NCI-H2227 (cell line): Measurements from ENCODE around the gene FBN2.
"Not testable (repeated sequence)": the region's sequence is repeated elsewhere in the genome, so short reads cannot be mapped to it uniquely, and the experiment has no call there.

Experiments
- DNase-seq: peaks from one replicate; lab custom pipeline; 2025; ENCODE audit not compliant: unreplicated experiment; lab: John Stamatoyannopoulos, UW

Gene FBN2

DNA sequence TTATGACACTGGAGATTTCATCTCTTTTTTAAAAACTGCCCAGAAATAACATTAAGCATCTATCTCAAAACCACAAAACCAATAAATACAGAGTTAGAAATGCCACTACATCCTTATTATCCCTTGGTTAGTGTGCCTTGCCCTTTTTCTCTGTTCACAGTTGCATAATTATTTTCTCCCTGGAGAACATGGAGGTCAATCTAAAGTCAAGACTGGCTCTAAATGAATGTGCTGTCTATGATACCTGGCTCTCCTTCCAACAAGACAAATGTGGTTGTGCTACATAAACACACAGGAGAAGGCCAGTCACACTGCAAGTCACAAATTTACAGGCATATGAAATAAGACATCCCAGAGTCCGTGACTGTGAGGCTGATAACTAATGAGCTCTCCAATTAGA, 2.8 kb downstream of the FBN2 start:
- DNase-seq = no peak

DNA sequence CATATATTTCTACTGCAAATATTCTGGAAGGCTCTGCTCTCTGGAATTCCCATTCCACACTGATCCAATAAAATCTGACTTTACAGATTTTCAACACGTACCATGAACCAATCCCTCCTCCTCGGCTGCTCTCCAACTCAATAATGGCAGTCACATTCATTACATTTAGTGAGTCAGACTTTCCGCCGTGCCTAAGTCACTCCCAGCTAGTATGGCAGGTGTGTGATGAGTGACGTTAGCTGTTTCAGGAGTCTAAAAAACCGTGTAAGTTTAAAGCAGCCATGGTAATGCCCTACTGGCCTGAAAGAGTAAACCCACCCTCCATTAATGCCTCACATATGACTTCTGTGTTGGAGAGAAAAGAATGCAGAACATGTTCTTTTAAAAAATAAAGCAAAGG, 3.3 kb downstream of the FBN2 start:
- no peak for DNase-seq

DNA sequence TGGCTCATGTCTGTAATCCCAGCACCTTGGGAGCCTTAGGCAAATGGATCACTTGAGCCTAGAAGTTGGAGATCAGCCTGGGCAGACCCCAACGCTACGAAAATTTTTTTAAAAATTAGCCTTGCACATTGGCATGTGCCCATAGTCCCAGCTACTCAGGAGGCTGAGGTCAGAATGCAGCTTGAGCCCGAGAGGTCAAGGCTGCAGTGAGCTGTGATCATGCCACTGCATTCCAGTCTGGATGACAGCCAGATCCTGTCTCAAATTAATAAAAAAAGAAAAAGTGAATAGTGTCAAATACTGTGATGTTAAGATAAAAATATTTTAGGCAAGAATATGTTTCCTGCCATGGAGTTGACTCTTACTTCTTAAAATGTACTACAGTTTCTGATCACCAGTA, 5.3 kb downstream of the FBN2 start:
- no peak for DNase-seq

DNA sequence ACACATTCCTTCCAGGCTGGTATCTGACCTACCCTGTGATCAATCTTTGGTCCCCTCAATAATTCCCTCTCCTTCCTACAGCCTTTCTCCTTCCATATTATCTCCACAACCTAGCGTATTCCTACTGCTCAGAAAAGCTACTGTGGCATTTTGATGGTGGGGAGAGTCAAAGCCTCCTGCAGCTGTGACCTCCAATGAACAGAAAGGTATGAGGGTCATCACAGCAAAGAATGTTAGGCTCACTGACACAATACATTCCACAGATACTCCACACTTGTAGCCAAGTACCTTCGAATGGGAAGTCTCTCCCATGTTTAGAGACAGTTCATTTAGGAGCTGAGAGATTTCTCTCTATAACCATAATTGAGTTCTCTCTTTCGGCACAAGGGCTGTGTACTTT, 5.9 kb downstream of the FBN2 start:
- no peak for DNase-seq

DNA sequence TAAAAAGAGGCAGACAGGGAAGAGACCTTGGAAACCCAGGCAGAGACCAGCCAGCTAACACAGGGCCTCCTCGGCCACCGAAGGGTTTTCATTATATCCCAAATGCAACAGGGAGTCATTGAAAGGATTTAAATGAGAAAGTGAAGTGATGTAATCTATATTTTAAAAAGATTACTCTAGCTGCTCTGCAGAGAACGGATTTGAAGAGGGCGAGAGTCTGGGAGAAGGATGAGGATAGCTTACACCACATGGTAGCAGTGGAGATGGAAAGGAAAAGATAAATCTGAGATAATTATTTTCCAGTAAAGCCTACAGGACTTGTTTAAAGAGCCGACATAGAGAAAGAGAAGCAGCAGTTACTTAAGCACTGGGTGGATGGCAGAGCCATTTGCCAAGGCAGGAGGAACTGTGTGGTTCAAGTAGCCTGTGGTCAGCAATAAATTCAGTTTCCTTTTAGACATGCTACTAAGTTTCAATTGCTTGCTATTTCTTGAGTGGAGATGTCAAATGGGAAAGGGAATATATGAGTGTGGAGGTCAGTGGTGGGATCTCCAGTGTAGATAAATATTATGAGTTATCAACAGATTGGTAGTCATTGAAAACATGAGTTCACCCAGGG, 9.3 kb downstream of the FBN2 start:
- DNase-seq = no peak

DNA sequence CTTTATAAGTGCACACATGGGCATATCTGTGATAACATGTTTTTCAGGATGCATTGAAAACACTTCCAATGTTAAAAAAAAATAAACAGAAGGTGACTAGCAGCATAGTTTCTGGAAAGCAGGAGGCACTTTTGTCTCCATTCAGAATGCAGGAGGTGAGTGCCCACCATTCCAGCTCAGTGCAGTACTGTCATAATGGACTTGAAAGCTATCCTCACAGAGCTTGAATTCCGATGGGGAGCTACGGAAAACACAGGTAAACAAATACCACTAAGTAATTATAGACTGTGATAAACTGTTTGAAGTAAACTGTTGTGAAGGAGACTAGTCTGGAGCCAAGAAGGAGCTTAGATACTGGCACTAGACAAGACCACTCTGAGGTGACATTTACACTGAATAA, 9.9 kb downstream of the FBN2 start:
- DNase-seq = no peak

DNA sequence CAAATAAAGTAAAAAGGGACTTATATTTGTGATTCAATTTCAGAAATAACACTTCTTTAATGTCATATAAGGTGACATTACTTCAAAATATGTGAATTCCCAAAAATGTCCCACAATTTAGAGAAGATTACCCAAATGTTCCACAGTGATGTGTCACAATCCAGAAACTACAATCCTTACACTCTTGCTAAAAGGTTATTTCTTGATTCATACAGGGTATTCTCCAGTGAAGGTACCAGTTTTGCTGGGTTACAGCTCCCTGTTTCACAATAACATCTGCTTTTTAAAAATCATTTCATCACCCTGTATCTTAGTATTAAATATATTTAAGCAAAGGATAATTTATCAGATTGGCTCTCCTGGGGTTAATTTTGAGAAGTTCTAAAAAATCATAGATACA, 11.0 kb downstream of the FBN2 start:
- DNase-seq = no peak

DNA sequence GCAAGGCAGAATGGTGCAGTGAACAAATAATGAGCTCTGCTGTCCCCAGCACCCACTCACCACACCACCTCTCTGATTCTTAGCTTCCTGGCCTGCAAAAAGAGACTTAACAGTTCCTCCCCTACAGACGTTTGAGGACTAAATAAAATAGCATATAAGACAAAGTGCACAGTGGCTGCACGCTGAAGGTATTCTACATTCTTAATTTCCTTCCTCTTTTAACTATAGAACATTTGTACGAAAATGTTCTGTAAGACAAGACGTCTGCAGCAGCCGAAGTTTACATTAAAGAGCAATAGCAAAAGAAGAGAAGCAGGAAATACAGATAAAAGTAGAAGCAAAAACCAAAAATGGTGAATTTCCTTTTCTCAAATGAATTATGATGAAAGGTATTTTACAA, 15.7 kb downstream of the FBN2 start:
- DNase-seq = no peak

DNA sequence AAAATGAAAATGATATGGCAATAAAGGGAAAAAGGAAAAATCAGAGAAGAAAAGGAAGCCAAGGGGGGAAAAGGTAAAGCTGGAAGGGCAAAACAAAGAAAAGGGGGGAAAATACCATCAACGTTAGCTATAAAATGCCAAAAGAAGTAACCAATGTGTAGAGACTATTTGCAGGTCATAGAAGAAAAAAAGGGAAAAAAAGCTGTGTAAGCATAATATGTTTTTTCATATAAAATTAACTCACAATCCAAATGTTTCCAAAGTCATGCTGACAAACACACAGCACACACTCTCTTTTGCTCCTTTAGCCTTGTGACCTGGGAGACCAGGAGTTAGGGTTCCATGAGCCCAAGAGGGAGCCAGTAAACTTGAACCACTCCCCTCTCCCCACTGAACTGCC, 18.2 kb downstream of the FBN2 start:
- DNase-seq = no peak

DNA sequence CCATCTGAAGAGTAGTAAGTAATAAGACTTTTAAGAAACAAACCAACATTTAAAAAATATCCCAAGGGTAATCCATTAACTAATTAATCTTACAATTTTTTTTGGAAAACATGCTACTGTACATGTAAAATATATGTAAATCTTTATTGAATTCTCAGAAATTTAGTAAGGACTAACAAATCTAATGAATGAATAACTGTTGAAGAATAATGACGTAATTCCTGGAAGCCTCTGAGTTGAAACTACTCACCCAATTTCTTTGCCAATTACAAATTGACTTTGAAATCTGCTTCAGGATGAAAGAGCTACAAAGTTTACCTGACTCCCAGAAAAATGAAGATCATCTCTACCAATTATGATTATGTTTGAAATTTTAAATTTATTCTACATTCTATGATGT, 21.1 kb downstream of the FBN2 start:
- no peak for DNase-seq

DNA sequence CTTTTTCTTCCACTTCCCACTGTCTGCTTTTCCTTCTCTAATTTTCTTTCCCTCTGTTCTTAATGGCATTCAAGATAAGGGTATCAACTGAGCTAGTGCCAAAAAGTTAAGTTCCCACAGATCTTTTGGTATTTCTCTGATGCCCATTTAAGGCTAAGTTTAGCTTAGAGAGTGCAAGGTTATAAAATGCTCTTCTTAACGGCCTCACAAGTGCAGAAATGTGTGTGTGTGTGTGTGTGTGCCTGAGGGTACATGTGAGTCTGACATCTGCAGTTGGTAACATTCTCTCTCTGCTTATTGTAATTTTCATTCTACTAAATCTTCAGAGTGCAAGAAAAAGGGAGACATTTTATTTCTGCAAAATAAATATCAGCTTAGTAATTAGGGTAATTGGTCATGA, 24.2 kb downstream of the FBN2 start:
- DNase-seq = no peak

DNA sequence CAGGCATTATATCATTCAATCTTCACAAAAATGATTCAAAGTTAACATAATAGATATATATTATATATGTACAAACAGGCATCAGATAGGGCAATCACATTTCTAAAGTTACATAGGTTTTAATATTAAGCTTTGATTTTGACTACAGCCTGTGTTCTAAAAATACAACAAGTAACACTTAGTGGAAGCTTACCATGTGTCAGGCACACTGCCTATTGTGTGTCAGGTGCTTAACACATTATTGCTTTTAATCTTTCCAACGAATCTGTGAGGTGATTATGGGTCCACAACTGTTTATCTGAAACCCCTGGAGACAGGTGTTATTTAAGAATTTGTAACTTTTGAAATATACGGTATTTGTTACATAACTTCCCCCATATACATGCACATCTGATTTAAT, 25.2 kb downstream of the FBN2 start:
- no peak for DNase-seq

DNA sequence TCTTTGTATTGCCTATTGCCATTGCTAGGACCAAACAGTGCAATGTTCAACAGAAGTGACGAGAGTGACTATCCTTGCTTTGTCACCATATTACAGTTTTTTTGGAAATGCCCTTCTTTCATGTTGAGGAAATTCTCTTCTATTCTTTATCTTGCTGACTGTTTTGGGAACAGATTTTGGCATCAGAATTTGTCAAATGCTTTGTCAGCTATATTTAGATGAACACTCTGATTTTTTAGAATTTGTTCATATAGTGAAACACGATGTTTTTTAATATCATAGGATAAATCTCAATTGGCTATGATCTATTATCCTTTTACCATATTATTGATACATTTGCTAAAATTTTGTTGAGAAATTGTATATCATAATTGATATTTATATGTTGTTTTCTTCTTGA, 31.4 kb downstream of the FBN2 start:
- no peak for DNase-seq

DNA sequence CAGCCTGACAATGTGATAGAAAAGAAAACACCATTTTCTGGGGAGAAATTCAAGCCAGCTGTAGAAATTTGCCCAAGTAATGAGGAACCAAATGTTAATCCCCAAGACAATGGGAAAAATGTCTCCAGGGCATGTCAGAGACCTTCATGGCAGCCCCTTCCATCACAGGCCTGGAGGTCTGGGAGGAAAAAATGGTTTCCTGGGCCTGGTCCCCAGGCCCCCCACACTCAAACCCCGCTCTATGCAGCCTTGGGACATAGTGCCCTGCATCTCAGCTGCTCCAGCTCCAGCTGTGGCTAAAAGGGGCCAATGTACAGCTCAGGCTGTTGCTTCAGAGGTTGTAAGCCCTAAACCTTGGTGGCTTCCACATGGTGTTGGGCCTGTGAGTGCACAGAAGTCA, 34.3 kb downstream of the FBN2 start:
- not testable (repeated sequence) for DNase-seq

DNA sequence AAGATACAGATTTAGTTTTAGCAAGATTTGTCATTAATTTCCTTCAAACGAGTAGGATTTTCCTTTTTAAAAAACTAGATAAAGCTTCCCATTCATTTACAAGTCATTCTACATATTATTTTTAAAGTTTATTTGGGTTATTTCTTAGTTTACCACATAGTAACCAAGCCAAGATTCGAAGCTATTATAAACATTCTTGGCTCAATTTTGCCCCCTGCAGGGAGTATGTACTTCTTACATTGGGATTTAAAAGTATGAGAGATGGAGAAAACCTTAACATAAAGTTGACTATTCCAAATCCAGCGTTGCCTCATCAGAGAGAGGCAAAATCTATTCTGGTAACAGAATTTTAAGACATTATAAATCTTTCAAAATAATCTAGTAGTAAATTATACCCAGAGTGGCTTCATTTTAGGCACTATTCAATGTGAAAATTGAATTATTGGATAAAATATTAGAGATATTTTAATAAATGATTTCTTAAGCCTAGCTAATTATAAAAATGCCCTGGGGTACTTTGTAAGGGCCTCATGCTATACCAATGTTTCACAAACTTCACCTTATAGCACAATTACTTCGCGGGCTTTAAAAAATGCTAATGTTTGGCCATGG, 39.1 kb downstream of the FBN2 start:
- DNase-seq = no peak

DNA sequence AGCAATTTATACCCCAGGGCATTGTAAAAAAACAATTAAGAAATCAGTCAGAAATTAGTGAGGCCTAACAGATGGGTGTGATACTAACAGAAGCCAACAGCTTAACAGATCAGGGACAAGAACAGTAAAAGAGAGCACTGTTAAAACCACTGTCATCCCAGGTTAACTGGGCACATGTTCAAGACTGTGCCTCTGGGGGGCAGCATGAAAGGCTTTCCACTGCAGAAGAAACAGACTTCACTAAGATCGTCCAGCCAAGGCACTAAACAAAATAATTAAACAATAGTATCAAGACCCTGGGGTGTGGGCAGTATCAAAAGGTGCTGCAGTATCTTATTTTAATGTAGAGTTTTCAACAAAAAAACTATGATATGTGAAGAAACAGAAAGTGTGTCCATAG, 43.5 kb downstream of the FBN2 start:
- no peak for DNase-seq

DNA sequence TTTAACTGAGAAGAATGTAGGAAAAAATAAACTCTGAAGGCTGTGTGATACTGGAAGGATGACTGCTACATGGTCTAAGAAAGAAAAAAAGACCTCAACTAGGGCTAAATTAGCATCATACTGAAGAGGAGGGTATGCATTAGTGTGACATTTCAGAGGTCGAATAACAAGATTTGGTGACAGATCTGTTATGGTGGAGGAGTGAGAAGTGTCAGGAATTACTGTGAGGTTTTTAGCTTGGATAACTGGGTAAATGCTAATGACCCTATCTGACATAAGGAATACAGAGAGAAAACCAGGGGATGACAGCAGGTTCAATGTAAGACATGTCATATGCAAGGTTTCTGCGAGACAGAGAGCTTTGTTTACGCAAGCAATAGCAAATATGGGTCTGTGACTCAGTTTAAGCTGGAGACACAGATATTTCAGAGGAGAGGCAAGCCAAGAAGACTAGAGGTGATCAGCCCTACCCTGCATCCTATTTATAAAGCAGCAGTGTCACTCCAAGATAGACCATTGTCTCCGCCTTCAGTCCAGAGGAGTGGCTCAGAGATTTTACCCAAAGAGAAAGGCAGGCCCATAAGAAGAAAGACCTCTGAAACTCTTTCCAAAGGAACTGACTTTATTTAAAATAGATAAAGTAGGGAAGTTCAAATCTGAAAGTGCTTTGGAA, 44.3 kb downstream of the FBN2 start:
- no peak for DNase-seq

DNA sequence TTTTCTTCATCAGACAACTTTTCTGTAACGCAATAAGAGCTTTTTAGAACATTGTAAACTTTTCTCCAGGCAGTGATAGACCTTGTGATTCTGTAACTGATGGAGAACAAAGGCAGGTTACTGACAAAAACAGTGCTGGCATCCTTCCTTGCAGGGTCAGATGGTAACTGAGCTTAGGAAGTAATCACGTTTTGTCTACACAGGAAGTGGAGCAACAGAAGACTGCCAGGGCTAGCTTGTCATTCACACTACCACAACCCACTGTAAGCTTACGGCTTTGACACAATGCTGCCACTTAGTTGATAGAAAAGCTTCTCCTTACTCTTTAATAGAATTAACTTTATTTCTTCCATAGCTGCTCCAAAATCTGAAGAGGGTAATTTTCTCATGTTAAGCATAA, 46.8 kb downstream of the FBN2 start:
- no peak for DNase-seq

DNA sequence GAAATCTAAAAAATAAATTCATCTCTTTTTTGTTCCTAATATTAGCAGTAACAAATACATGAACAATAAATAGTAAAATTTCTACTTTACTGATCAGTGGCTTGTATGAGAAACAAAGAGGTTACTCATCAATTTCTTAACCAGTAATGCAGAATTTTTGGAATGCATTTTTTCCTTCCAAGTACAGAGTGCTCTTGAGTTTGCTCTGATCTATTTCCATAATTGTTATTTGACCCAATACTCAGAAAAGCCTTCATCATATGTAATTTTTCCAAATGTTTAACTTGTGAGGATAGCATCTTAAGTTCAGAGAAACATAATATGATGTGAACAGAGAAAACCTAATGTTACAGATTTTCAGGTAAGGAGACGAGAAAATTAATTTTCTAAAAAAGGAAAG, 47.3 kb downstream of the FBN2 start:
- no peak for DNase-seq

DNA sequence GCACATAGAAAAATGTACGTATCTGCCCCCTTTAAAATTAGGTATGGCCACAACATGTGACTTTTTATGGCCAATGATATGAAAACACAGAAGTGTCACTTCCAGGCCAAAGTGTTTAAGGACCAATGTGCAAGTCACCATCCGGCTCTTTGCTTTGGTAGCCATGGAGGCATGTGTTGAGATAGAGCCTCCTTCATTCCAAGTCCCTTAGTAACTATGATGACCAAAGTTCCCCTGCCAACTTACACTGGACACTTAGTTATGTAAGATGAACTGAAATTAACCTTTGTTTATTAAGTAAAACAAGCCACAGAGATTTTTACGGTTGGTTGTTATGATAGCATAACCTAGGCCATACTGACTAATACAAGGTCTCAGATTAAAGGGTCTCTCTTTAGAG, 51.0 kb downstream of the FBN2 start:
- DNase-seq = no peak

DNA sequence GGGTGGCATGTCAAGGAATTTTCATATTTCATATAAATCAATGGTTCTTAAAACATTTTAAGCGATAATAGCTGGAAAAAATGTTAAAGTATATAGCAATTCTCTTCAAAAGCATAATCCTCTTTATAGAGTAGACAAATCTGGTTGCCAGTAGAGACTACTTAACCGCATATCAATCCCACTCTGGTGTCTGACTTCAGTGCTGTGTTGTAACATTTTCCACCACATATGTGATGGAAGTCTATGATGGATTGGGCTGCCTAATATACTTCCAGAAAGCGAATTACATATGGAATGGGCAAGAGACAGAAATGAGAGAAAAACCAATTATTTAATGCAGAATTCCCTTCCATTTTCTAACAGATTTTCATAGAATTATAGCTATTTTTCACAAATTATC, 54.3 kb downstream of the FBN2 start:
- DNase-seq = no peak

DNA sequence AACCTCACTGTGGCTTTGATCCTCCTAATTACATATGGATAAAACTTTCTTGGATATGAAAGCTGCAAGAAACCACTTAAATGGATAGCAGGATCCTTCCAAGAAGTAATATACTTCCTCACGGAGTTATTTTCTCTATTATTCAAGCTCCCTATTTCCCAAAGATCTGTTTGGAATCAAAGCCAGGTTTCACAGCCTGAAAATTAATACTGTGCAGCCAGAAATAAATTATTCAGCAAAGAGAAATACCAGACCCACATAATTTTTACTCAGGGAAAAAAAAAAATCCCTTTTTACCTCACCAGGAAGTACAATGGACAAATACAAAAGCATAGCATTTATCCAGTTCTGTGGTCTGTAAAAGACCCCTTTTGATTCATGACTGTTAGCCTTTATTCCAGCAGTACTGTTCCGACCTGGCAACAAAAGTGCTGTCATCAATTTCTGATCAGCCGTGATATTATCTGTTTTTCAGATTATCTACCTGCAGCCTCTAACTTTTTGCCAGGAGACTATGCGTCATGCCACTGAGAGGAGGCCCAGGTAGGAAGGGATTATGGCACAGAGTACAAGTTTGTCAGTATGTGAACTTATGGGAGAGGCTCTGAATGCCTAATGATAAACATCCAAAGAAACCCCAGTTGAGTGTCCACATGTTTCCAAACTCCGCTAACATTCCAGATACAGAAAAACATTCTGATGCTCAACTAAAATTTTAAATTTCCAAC, 57.0 kb downstream of the FBN2 start:
- no peak for DNase-seq
